22Rv1 (cell line): ENCODE results near the gene TIMM8A.

Source experiments
- H3K27ac ChIP-seq: fragments of 450-650 bp; 2 replicates; pipeline ENCODE4 v1.5.1; 2017
- CTCF ChIP-seq: fragments of 450-650 bp; IDR thresholded peaks from 2 replicates; pipeline ENCODE4 v1.5.1; 2017; ENCODE audit warnings: mild to moderate bottlenecking
- ZFX ChIP-seq: fragments of 450-650 bp; IDR thresholded peaks from 2 replicates; pipeline ENCODE4 v1.6.1; 2017; ENCODE audit warnings: antibody characterized with exemption, borderline replicate concordance

Gene TIMM8A

GRCh38 chrX:101390664-101391525 lies 42.4 kb upstream of the TIMM8A start, which contains the start of gene RPL36A:
RPL36A (plus strand) TSS chrX:101391011; CDS start chrX:101391044, 33 bp downstream.
- TF ChIP-seq CTCF (peak; percentile 76), ZFX (no peak)
- peak within 1 kb of the TSS; percentile 74 for H3K27ac ChIP-seq

GRCh38 chrX:101388604-101389003 lies 40.1 kb upstream of the TIMM8A start:
- TF ChIP-seq ZFX (no peak), CTCF (no peak)

GRCh38 chrX:101386542-101386885 lies 38.0 kb upstream of the TIMM8A start:
- H3K27ac ChIP-seq: no peak overlapping the region
- TF ChIP-seq ZFX: no peak
- TF ChIP-seq CTCF: no peak

More at GRCh38 chrX:101388604-101389003, 40.1 kb upstream of the TIMM8A start:
- H3K27ac ChIP-seq: no peak overlapping the region

- H3K27ac ChIP-seq: no peak within 1 kb of the TSS
- no peak for TF ChIP-seq ZFX
- no peak for TF ChIP-seq CTCF
These were observed 37.4 kb upstream of the TIMM8A start, which contains the start of gene BTK for GRCh38 chrX:101385795-101386541. BTK (minus strand) TSS chrX:101386191; CDS start chrX:101375284, 10,907 bp downstream.

- H3K27ac ChIP-seq: no peak overlapping the region
- TF ChIP-seq ZFX: no peak
- no peak for TF ChIP-seq CTCF
These were observed 36.6 kb upstream of the TIMM8A start for GRCh38 chrX:101385026-101385684.

- no peak overlapping the region for H3K27ac ChIP-seq
- TF ChIP-seq ZFX: no peak
- TF ChIP-seq CTCF: no peak
These were observed 35.2 kb upstream of the TIMM8A start for GRCh38 chrX:101383679-101384205.
